ENCODE data around the gene PRKCE.

Gene PRKCE

GRCh38 chr2:46171996-46172546, 520.6 kb downstream of the PRKCE start:
- no peak for DNase-seq (ENCODE audit: low read depth)
- H3K4me3 ChIP-seq (ENCODE audit: low read depth, low read length): no peak overlapping the region

GRCh38 chr2:46173030-46173429, 521.6 kb downstream of the PRKCE start:
- H3K4me3 ChIP-seq (ENCODE audit: low read depth, low read length): no peak overlapping the region
- no peak for DNase-seq (ENCODE audit: low read depth)
- TF ChIP-seq CTCF (IDR thresholded peaks at IDR 0.05; ENCODE audit: low read depth, low read length, missing control alignments): no peak

More at GRCh38 chr2:46171996-46172546, 520.6 kb downstream of the PRKCE start:
- no peak for TF ChIP-seq CTCF (IDR thresholded peaks at IDR 0.05; ENCODE audit: low read depth, low read length, missing control alignments)

GRCh38 chr2:46173636-46174250, 522.3 kb downstream of the PRKCE start:
- no peak overlapping the region for H3K4me3 ChIP-seq (ENCODE audit: low read depth, low read length)
- DNase-seq (ENCODE audit: low read depth): no peak
- no peak for TF ChIP-seq CTCF (IDR thresholded peaks at IDR 0.05; ENCODE audit: low read depth, low read length, missing control alignments)

GRCh38 chr2:46174345-46175170, 523.1 kb downstream of the PRKCE start:
- no peak for DNase-seq (ENCODE audit: low read depth)
- TF ChIP-seq CTCF (IDR thresholded peaks at IDR 0.05; ENCODE audit: low read depth, low read length, missing control alignments): no peak
- no peak overlapping the region for H3K4me3 ChIP-seq (ENCODE audit: low read depth, low read length)

GRCh38 chr2:46175419-46175818, 523.9 kb downstream of the PRKCE start:
- TF ChIP-seq CTCF (IDR thresholded peaks at IDR 0.05; ENCODE audit: low read depth, low read length, missing control alignments): no peak
- DNase-seq (ENCODE audit: low read depth): no peak
- H3K4me3 ChIP-seq (ENCODE audit: low read depth, low read length): no peak overlapping the region

- no peak for TF ChIP-seq CTCF (IDR thresholded peaks at IDR 0.05; ENCODE audit: low read depth, low read length, missing control alignments)
- no peak overlapping the region for H3K4me3 ChIP-seq (ENCODE audit: low read depth, low read length)
- no peak for DNase-seq (ENCODE audit: low read depth)
These were observed 526.1 kb downstream of the PRKCE start for GRCh38 chr2:46177461-46178089.
